Measurements from ENCODE around the gene AMN. TPM values are rescaled to one million over a fixed set of nuclear protein-coding genes. Genes with fewer than 3 reads are reported as not detected.

Gene AMN
- total RNA-seq, 6 donors from 2014 or later, result 14.9 to 56.6 (median 31.6) TPM

DNA sequence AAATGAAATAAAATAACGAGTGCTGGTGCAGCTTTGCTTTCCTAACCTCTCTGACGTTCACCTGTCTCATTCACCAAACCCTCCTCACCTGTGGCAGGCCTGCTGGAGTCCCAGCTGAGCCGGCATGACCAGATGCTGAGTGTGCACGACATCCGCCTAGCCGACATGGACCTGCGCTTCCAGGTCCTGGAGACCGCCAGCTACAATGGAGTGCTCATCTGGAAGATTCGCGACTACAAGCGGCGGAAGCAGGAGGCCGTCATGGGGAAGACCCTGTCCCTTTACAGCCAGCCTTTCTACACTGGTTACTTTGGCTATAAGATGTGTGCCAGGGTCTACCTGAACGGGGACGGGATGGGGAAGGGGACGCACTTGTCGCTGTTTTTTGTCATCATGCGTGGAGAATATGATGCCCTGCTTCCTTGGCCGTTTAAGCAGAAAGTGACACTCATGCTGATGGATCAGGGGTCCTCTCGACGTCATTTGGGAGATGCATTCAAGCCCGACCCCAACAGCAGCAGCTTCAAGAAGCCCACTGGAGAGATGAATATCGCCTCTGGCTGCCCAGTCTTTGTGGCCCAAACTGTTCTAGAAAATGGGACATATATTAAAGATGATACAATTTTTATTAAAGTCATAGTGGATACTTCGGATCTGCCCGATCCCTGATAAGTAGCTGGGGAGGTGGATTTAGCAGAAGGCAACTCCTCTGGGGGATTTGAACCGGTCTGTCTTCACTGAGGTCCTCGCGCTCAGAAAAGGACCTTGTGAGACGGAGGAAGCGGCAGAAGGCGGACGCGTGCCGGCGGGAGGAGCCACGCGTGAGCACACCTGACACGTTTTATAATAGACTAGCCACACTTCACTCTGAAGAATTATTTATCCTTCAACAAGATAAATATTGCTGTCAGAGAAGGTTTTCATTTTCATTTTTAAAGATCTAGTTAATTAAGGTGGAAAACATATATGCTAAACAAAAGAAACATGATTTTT, 17.1 kb upstream of the AMN start:
- peaks cover 4 to 41% (median 31%) of the 10 kb centered on the region in 4 donors for H3K36me3 ChIP-seq
- TF ChIP-seq POLR2A (IDR thresholded peaks at IDR 0.05), result no peak
- no peak for TF ChIP-seq POLR2AphosphoS5 (IDR thresholded peaks at IDR 0.05)
- TF ChIP-seq EP300 (IDR thresholded peaks at IDR 0.05), result no peak
- TF ChIP-seq, protein P1, sequence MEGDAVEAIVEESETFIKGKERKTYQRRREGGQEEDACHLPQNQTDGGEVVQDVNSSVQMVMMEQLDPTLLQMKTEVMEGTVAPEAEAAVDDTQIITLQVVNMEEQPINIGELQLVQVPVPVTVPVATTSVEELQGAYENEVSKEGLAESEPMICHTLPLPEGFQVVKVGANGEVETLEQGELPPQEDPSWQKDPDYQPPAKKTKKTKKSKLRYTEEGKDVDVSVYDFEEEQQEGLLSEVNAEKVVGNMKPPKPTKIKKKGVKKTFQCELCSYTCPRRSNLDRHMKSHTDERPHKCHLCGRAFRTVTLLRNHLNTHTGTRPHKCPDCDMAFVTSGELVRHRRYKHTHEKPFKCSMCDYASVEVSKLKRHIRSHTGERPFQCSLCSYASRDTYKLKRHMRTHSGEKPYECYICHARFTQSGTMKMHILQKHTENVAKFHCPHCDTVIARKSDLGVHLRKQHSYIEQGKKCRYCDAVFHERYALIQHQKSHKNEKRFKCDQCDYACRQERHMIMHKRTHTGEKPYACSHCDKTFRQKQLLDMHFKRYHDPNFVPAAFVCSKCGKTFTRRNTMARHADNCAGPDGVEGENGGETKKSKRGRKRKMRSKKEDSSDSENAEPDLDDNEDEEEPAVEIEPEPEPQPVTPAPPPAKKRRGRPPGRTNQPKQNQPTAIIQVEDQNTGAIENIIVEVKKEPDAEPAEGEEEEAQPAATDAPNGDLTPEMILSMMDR (IDR thresholded peaks at IDR 0.05), result no peak
- ATAC-seq (ENCODE audit: low FRiP score in 2 of 2), result no peak

DNA sequence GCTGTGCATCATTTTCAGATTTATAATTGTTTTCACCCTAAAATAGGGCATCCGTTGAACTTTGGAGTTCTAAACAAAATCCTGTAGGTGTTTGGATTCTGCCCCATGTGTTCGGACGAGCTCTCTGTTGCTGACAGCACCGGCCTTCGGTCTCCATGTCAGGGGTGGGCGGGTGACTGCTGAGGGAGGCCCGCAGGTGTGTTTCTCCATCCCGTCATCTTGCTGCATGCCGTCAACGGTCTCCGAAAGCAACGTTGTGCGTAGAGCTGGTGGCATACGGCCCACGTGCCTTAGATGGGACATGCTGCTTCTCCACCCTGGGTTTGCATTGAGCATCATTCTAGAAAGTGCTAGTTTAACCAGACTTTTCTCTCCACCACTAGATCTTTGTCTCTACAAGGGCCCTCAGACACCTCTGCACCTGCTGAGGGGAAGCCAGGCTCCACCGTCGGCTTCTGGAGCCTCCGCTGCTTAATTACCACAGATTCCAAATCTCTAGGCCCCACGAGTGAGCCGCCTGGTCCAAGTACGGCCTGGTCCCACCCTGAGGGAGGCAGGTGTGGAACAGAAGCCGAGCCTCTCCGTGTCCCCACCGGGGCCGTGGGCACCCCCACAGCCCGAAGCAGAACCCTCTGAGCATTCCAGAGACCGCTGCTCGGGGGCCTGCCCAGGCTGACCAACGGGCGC, 15.7 kb upstream of the AMN start:
- Histone ChIP-seq H3K4me3 (no peak overlapping the region), H3K27me3 (no peaks in the 10 kb centered on the region), H3K9me3 (no peaks in the 10 kb centered on the region), H3K27ac (no peak overlapping the region), H3K36me3 (peaks cover 4 to 41% (median 31%) of the 10 kb centered on the region in 4 donors), H3K4me1 (no peaks in the 10 kb centered on the region)
- DNase-seq, result peak in 1 of 2 donors; percentile 77
- 96 to 97% methylated on average over 29 to 30 of the region's 30 CpGs for WGBS, 2 donors
- TF ChIP-seq EP300 (IDR thresholded peaks at IDR 0.05) (no peak), POLR2AphosphoS5 (IDR thresholded peaks at IDR 0.05) (no peak), POLR2A (IDR thresholded peaks at IDR 0.05) (no peak)
- TF ChIP-seq, protein P1 (IDR thresholded peaks at IDR 0.05), result no peak
- no peak for ATAC-seq (ENCODE audit: low FRiP score in 2 of 2)

More for the DNA sequence above, 17.1 kb upstream of the AMN start:
- no peak overlapping the region for H3K4me3 ChIP-seq
- 95 to 97% methylated on average over 31 to 38 of the region's 38 CpGs for WGBS, 2 donors
- H3K27ac ChIP-seq, result no peak overlapping the region
- H3K9me3 ChIP-seq, result no peaks in the 10 kb centered on the region
- H3K4me1 ChIP-seq, result peaks cover 0 to 11% (median 8%) of the 10 kb centered on the region in 4 donors
- peak in 1 of 2 donors; percentile 67 for DNase-seq
- no peaks in the 10 kb centered on the region for H3K27me3 ChIP-seq

DNA sequence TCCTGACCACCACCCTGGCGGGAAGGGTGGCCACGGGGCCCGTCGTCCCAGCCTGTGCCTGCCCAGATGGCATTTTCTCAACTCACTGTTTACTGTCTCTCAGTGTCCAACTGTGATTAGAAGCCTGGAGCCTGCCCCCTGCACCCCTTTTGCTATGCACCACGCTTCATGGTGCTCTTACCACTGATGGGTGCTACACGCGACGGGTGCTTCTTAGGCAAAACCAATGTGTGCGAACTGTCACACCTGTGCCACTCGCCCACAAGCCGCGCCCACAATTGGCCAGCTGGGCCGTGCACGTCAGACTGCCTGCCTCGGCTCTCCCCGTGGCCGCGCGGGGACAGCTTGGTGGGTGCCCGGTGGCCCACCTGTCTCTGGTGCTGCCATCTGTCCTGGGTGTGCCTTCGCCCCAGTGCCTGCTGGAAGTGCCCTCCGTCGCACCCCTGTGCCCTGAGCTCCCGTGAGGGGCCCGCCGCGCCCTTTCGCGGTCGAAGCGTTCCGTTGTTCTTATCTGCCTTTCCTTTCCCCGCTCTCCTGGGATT, 15.1 kb upstream of the AMN start:
- WGBS, 2 donors, result 96 to 97% methylated on average over 25 to 28 of the region's 33 CpGs
- TF ChIP-seq POLR2A (IDR thresholded peaks at IDR 0.05), result no peak
- no peak for TF ChIP-seq EP300 (IDR thresholded peaks at IDR 0.05)
- TF ChIP-seq POLR2AphosphoS5 (IDR thresholded peaks at IDR 0.05), result no peak
- TF ChIP-seq, protein P1 (IDR thresholded peaks at IDR 0.05), result no peak
- no peaks in the 10 kb centered on the region for H3K27me3 ChIP-seq
- ATAC-seq (ENCODE audit: low FRiP score in 2 of 2) (no peak), DNase-seq (peak in 1 of 2 donors; percentile 82)
- no peaks in the 10 kb centered on the region for H3K4me1 ChIP-seq
- H3K36me3 ChIP-seq, result peaks cover 4 to 41% (median 31%) of the 10 kb centered on the region in 4 donors
- no peak overlapping the region for H3K4me3 ChIP-seq
- H3K27ac ChIP-seq, result no peak overlapping the region
- no peaks in the 10 kb centered on the region for H3K9me3 ChIP-seq

DNA sequence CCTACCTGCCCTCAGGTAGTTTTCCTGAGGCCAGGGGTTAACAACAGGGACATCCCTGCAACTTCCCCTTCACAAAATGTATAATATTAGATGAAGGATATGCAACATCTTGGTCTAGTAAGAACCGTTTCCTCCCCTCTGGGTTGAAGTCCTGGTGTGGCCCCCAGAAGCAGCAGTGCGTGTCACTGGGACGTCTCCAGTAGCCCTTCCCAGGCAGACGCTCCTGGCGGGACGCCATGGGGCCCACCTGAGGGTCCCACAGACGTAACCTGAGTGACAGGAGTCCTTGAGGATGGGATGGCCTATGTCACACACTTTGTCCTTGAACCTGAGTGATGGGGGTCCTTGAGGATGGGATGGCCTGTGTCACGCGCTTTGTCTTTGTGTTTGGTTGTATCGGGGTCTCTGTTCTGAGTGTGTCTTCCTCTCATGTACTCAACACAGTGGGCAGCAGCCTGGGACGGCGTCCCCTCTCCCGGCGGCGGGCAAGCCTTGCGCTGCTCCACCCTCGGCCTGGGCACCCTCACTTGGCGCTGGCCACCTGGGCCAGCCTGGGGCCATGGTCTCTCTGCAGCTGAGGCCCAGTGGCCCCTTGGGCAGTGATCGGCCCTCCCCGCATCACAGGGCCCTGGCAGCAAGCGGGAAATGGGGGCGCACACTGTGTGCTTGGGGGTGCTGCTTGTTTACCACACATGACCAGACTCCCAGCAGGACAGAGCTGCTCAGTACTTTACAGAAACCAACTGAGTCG, 14.3 kb upstream of the AMN start:
- Histone ChIP-seq H3K27ac (no peak overlapping the region), H3K9me3 (no peaks in the 10 kb centered on the region), H3K36me3 (peaks cover 4 to 38% (median 30%) of the 10 kb centered on the region in 4 donors), H3K4me3 (no peak overlapping the region), H3K4me1 (no peaks in the 10 kb centered on the region), H3K27me3 (no peaks in the 10 kb centered on the region)
- ATAC-seq (ENCODE audit: low FRiP score in 2 of 2) (peak in 1 of 2 donors; percentile 3), DNase-seq (peak in 1 of 2 donors; percentile 73)
- no peak for TF ChIP-seq POLR2AphosphoS5 (IDR thresholded peaks at IDR 0.05)
- TF ChIP-seq POLR2A (IDR thresholded peaks at IDR 0.05), result no peak
- TF ChIP-seq, protein P1 (IDR thresholded peaks at IDR 0.05), result no peak
- 93 to 96% methylated on average over 10 to 23 of the region's 23 CpGs for WGBS, 2 donors
